Measurements from ENCODE around the gene MDP1. TPM values are rescaled to one million over a fixed set of nuclear protein-coding genes. Genes with fewer than 3 reads are reported as not detected.

MDP1 gene
- total and polyA plus RNA-seq, 2 of the 8 experiments (the other 6 are each of a cell fraction or from before 2014, with no cell fraction given), result 17.7 to 32.2 TPM

GRCh38 chr14:24260026-24260779 is 44.3 kb upstream of the MDP1 start (continued):
- TF ChIP-seq HDAC6 (IDR thresholded peaks at IDR 0.05; ENCODE audit: low read depth, low read length) (no peak), USF2 (IDR thresholded peaks at IDR 0.05; ENCODE audit: low read length) (no peak), CBX5 (IDR thresholded peaks at IDR 0.05; ENCODE audit: low read depth, low read length) (no peak), ZNF274 (IDR thresholded peaks at IDR 0.05; ENCODE audit: borderline replicate concordance, extremely low read depth, low read length) (no peak), RFX5 (IDR thresholded peaks at IDR 0.05; ENCODE audit: borderline replicate concordance, low read depth, low read length) (no peak), SRF (IDR thresholded peaks at IDR 0.05; ENCODE audit: low read depth, low read length) (no peak), TEAD4 (IDR thresholded peaks at IDR 0.05; ENCODE audit: low read depth, low read length) (no peak), TBP (IDR thresholded peaks at IDR 0.05; ENCODE audit: low read depth, low read length) (no peak), BACH1 (IDR thresholded peaks at IDR 0.05; ENCODE audit: low read length) (no peak)

Measured in H1 (cell line).